GM13976 (cell line): Measurements from ENCODE around the gene FAM110D.

Experiments used
- DNase-seq: peaks from one replicate; pipeline ENCODE4 v3.0.0; 2012; ENCODE audit warnings: low spot score
- CTCF ChIP-seq: IDR thresholded peaks from 2 replicates; pipeline ENCODE4 v1.5.1; 2012; ENCODE audit warnings: borderline replicate concordance, mild to moderate bottlenecking; ENCODE audit not compliant: insufficient read depth; ENCODE audit errors: extremely low read depth, missing control alignments, control extremely low read depth
- in situ Hi-C: fragments of 300-500 bp; cut with MboI; formaldehyde crosslinking; loops from one replicate; pipeline ENCODE4 v1.12.0; 2022; ENCODE audit warnings: low sequenced_read_pairs, mixed read lengths, inconsistent platforms; ENCODE audit not compliant: unreplicated experiment

The FAM110D gene

DNA sequence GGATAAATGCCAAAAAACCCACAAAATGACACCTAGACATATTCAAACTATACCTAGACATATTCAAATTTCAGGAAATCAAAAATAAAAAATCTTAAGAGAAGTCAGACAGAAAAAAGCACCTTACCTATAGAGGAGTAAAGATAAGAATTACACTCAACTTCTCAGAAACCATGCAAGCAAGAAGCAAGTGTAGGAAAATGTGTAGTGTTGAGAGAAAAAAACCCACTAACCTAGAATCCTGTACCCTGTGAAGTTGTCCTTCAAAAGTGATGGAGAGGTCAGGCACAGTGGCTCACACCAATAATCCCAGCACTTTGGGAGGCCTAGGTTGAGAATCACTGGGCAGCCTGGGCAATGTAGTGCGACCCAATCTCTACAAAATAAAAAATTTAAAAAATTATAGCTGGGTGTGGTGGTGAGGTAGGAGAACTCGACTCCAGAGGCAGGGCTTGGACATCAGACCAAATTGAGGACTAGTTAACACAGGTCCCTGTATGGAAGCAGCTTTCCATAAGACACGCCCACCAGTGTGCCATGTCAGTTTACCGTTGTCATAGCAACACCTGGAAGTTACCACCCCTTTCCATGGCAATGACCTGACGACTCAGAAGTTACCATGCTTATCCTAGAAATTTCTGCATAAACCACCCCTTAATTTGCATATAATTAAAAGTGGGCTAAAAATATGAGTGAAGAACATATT, 26.6 kb upstream of the FAM110D start:
- in situ Hi-C loops, result no loop called here
- DNase-seq, result no peak

GRCh38 chr1:26132834-26133167, 26.1 kb upstream of the FAM110D start:
- DNase-seq, result no peak
- in situ Hi-C loops, result no loop called here
- TF ChIP-seq CTCF, result no peak

More for the DNA sequence above, 26.6 kb upstream of the FAM110D start:
- no peak for TF ChIP-seq CTCF

DNA sequence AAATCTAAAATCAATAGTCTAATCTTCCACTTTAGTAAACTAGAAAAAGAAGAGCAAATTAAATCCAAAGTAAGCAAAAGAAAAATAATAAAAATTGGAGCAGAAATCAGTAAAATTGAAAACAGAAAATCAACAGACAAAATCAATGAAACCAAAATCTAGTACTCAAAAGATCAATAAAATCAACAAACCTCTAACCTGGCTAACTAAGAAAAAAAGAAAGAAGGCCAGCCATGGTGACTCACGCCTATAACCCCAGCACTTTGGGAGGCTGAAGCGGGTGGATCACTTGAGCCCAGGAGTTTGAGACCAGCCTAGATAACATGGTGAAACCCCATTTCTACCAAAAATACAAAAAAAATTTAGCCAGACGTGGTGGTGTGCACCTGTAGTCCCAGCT, 24.4 kb upstream of the FAM110D start:
- no peak for DNase-seq
- in situ Hi-C loops, result no loop called here
- TF ChIP-seq CTCF, result no peak

DNA sequence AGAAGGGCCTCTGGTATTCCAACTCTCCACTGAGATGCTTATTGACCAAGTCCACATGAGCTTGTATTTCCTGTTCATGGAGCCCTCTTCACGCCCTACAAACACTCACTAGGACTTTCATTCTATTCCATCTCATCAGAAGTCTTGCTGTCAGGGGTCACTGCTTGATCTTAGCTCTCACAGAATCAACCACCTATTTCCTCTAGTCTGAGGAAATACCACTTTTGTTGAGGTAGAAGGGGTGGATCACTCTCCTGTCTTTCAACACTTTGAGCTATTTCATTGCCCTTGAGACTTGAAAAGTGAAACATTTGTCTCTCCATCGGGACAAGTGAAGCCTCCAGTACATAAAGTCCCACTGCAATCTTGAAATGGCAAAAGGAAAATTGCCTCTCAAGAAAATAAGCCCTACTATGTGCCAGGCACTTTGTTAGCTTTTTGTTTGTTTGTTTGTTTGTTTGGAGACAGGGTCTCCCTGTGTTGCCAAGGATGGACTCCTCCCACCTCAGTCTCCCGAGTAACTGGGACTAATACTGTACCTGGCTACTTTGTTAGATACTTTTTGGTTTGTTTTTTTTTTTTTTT, 19.8 kb upstream of the FAM110D start:
- in situ Hi-C loops, result no loop called here
- no peak for TF ChIP-seq CTCF
- no peak for DNase-seq

DNA sequence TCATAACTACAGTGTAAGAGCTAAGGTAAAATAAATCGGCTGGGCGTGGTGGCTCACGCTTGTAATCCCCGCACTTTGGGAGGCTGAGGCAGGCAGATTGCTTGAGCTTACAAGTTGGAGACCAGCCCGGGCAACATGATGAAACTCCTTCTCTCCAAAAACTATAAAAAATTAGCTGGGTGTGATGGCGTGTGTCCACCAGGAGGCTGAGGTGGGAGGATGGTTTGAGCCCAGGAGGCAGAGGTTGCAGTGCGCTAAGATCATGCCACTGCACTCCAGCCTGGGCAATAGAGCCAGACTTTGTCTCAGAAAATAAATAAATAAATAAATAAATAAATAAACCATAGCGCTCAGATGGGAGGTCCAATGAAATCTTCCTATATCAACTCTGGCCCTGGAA, 16.7 kb upstream of the FAM110D start:
- no peak for TF ChIP-seq CTCF
- DNase-seq, result no peak
- in situ Hi-C loops, result no loop called here

- in situ Hi-C loops, result loop anchor here (5.0 kb wide), 1 partner anchor 38 kb away; no protein-coding TSS in a partner anchor
- peak; percentile 80 for DNase-seq
These were observed 13.6 kb upstream of the FAM110D start for GRCh38 chr1:26145041-26145959.

More at GRCh38 chr1:26145041-26145959, 13.6 kb upstream of the FAM110D start:
- TF ChIP-seq CTCF, result peak; percentile 47
